ENCODE results near the gene HOXA6. TPM values are rescaled to one million over a fixed set of nuclear protein-coding genes. Genes with fewer than 3 reads are reported as not detected.
A peak's percentile ranks its signal among the peaks of the same experiment; 100 is the strongest.

Gene HOXA6
- polyA plus RNA-seq, 1 donor: 4.0 TPM

DNA sequence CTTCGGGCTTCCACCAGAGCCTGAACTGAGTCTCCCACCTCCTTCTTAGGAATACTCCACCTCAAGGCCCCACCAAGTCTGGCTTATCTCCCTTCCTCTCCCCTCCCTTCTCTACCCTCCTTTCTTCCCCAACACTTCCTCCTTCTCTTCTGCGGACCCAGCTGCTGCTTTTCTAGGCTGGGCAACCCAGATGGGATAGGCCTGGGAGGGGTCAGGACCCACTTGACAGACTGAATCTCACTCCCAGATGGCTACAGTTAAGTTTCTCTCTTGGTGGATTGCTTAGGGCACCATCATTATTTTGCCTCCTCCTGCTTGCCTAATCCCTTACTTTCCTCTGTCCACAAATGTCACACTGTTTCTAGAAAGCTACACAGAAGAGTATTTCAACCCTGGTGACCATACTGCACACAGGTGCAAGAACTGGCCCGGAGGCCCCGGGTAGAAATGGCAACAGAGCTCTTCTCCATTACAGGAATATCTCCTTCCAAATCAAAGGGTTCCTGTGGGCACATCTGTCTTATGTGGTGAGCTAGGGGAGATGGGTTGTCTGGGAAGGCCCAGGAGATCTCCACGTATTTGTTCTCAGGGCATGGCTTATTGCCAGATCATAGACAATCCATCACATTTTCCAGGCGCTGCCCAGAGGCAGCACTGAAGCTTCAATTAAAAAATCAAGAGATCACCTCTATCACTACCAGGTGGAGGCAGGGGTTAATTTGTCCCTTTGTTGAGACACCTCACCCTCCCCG, 42.6 kb upstream of the HOXA6 start:
- Histone ChIP-seq H3K27ac (ENCODE audit: low read length) (no peak overlapping the region), H3K27me3 (ENCODE audit: control insufficient read depth, insufficient read depth, low read length) (peaks cover 100% of the 10 kb centered on the region), H3K9me3 (ENCODE audit: control insufficient read depth, low read depth, low read length) (peaks cover 33% of the 10 kb centered on the region), H3K4me3 (ENCODE audit: low read length) (no peak overlapping the region), H3K4me1 (ENCODE audit: control insufficient read depth, insufficient read depth, low read length) (peaks cover 6% of the 10 kb centered on the region), H3K36me3 (ENCODE audit: control insufficient read depth, insufficient read depth, low read length) (no peaks in the 10 kb centered on the region)
- no peak for DNase-seq
- WGBS (ENCODE audit: insufficient coverage, low lambda C conversion rate): no CpG with 5 or more reads among the region's 7 CpGs

DNA sequence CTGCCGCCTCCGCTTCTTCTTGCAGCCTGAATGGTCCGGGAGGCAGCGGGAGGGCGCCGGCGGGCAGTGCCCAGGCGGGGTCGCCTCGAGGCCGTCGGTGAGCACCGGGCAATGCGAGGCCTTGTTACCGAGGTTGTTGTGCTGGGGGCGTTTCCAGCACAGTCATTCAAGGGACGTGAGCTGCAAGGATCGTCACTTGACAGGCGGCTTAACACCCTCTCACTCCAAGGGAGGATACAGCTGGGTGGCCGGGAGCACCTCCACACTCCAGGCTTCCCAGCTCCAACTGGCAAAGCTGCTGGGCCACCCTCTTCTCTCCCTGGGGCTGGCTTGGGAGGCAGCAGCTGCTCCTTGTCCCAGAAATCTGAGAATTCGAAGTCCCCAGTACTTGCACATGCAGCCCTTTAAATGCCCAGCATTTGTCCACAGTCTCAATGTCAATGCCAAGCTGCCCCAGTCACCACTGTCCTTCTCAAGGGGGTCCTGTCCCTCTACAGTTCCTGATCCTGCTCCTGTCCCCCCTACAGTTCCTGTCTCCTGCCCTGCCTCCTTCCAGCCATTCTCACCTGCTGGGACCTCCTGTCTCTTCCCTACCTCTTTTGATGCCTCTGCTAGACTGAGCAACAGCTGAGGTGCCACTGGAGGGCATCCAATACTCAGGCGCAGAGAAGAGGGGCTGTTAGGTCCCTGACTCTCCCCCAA, 41.9 kb upstream of the HOXA6 start:
- Histone ChIP-seq H3K9me3 (ENCODE audit: control insufficient read depth, low read depth, low read length) (peaks cover 39% of the 10 kb centered on the region), H3K4me1 (ENCODE audit: control insufficient read depth, insufficient read depth, low read length) (peaks cover 9% of the 10 kb centered on the region), H3K36me3 (ENCODE audit: control insufficient read depth, insufficient read depth, low read length) (no peaks in the 10 kb centered on the region), H3K27me3 (ENCODE audit: control insufficient read depth, insufficient read depth, low read length) (peaks cover 100% of the 10 kb centered on the region), H3K4me3 (ENCODE audit: low read length) (no peak overlapping the region), H3K27ac (ENCODE audit: low read length) (no peak overlapping the region)
- no CpG with 5 or more reads among the region's 22 CpGs for WGBS (ENCODE audit: insufficient coverage, low lambda C conversion rate)
- DNase-seq: no peak

DNA sequence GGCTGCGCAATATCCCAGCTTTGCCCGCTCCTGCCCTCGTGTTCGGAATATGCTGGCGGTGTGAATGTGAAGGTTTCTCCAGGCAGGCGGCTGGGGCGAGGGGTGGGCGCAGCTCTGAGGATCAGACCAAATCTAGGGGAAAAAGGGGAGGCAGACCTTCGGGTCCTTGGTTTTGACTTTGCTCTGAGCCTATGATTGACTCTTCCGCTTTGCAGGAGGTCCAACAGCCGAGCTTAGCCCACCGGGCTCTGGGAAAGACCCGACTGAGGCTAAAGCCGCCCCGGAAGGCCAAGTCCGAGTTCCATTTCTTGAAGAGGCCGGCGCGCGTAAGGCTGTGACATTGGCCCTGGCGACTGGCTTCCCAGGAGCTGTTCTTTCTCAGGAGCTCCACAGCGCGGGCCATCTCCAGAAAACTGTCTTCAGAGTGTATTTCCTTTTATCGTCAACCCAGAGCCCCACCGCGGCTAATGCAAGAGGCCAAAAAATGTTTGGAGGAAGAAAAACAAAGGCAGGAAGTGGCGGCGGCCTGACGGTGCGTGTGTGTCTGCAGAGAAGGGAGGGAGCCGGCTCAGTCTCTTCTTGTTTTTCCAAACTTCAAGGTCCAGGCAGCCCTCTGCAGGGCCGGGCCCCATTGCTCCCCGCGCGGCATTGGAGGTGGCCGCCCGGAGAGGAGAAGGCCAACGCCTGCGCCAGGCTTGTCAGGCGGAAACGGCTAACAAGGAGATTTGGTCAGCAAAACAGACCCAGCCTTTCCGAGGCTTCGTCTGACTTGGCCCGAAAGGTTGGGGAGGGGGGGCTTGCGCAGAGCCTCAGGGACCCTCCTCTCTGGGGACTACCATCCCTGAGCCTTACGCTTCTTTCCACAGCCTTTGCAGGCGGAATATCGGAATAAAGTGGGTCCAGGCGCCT, 41.1 kb upstream of the HOXA6 start:
- Histone ChIP-seq H3K27ac (ENCODE audit: low read length) (no peak overlapping the region), H3K36me3 (ENCODE audit: control insufficient read depth, insufficient read depth, low read length) (no peaks in the 10 kb centered on the region), H3K27me3 (ENCODE audit: control insufficient read depth, insufficient read depth, low read length) (peaks cover 99% of the 10 kb centered on the region), H3K4me3 (ENCODE audit: low read length) (no peak overlapping the region), H3K9me3 (ENCODE audit: control insufficient read depth, low read depth, low read length) (peaks cover 39% of the 10 kb centered on the region), H3K4me1 (ENCODE audit: control insufficient read depth, insufficient read depth, low read length) (peaks cover 13% of the 10 kb centered on the region)
- DNase-seq: no peak
- no CpG with 5 or more reads among the region's 49 CpGs for WGBS (ENCODE audit: insufficient coverage, low lambda C conversion rate)

DNA sequence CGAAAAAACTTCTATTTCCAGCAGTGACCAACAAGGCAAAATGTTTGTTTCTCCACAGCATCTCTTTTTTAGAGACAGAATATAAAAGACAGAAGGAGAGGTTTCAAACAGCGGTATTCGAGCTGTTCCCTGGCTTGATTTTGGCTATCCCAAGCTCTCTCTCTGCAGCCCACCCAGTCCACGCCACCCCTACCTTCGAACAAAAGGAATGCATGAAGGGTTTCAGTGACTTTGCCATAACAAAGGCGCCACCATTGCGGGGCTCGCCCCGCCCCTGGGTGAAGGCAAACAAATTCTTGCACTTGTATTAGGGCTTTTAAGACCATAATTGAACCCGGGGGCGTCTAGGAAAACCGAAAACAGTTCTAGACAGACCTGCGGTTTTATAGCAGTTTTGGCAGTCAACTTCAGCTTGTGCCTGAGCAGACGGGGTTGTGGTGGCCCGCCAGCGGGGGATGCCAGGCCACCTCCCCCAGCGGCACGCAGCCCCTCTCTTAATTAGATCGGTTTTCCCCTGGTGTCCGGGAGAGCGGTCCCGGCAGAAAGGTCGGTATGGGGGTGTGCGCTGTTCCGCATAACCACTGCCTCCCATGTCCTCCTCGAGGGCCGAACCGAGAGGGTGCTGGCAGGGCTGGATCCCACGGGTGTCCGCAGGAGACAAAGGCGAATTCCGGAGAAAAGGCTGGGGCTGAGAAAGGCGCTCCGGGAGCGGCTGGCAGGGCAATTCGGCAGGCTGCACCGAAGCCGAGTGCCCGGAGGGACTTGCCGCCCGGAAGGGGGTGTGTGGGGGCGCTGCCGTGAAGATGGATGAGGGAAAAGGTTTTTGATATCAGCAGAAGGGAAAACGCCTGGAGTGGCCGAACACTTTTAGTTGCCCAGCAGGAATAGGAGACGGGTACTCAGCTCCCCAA, 40.2 kb upstream of the HOXA6 start:
- Histone ChIP-seq H3K27me3 (ENCODE audit: control insufficient read depth, insufficient read depth, low read length) (peaks cover 99% of the 10 kb centered on the region), H3K4me1 (ENCODE audit: control insufficient read depth, insufficient read depth, low read length) (peaks cover 14% of the 10 kb centered on the region), H3K4me3 (ENCODE audit: low read length) (no peak overlapping the region)

DNA sequence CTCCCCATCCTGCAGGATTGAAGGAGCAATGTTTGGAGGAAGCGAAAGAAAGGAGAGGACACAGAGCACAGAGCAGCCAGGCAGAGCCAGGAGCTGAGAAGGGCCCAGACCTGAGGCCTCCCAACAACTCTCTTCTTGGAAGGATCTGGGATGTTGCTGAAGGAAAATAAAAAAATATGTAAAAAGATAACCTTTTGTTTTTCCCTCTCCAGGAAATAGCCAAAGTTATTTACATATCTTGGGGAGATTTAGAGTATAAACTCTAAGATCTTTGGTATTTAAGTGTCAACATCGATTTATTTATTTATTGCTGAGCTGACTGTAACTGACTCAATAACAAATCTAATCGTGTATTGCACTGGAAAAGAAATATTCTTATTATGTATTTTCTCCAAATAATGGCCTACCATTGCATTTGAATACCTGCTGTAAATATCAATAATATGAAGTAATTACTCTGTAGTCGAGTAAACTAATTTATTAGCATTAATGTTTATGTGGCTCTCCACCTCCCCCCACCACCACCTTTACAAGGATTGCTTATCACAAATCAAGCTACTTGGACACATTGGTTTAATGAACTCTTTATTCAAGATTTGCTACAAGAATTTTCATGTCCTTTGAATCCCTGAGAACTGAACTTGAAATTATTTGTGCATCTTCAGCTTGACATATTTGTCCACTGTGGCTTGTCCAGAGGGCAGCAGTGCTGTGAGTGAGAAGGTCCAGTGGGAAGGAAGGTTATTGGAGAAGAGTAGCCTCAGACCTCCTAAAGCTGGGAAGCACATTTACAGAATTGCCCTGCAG, 39.3 kb upstream of the HOXA6 start:
- Histone ChIP-seq H3K27ac (ENCODE audit: low read length) (no peak overlapping the region), H3K36me3 (ENCODE audit: control insufficient read depth, insufficient read depth, low read length) (no peaks in the 10 kb centered on the region), H3K4me1 (ENCODE audit: control insufficient read depth, insufficient read depth, low read length) (peaks cover 14% of the 10 kb centered on the region), H3K27me3 (ENCODE audit: control insufficient read depth, insufficient read depth, low read length) (peaks cover 99% of the 10 kb centered on the region), H3K4me3 (ENCODE audit: low read length) (no peak overlapping the region), H3K9me3 (ENCODE audit: control insufficient read depth, low read depth, low read length) (peaks cover 36% of the 10 kb centered on the region)
- 33% methylated on average over 1 of the region's 4 CpGs for WGBS (ENCODE audit: insufficient coverage, low lambda C conversion rate)
- no peak for DNase-seq

More for the DNA sequence above, 40.2 kb upstream of the HOXA6 start:
- Histone ChIP-seq H3K9me3 (ENCODE audit: control insufficient read depth, low read depth, low read length) (peaks cover 41% of the 10 kb centered on the region), H3K36me3 (ENCODE audit: control insufficient read depth, insufficient read depth, low read length) (no peaks in the 10 kb centered on the region), H3K27ac (ENCODE audit: low read length) (no peak overlapping the region)
- DNase-seq: no peak
- 0% methylated on average over 1 of the region's 46 CpGs for WGBS (ENCODE audit: insufficient coverage, low lambda C conversion rate)

DNA sequence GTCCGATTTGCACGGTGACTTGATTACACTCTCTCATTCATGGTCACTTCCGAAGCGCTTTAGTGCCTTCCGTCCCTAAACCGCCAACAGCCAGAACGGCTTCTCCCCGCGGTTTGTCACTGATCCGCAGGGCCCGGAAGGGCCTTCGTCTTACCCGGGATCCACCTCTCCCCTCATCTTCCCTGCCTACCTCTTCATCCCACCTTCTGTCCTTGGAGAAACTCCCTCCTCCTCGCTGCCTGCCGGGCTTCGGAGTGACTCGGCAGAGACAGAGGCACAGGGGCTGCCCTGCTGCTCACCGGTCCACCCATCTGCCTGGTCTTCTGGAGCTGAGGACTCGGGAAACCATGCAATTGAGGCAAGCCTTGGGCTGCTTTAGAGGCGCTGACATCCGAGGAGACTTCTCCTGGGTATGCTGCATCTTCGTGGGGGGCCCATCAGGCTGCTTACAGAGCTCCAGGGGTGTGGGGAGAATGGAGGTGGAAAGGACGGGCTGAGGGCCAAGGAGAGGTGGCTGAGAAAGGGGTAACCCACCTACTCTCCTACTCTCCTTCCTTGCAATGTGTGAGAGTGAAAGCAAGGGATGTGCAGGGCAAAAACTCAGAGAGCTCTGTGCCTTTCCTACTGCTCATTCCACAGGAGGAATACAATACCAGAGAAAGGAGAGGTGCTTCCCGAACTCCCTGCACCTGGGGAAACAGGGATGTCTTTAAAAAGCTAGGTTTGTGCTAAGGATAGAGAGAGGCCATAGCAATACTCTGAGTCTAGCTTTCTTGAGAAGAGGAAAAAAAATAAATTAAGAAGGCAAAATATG, 38.5 kb upstream of the HOXA6 start:
- no CpG with 5 or more reads among the region's 24 CpGs for WGBS (ENCODE audit: insufficient coverage, low lambda C conversion rate)
- Histone ChIP-seq H3K9me3 (ENCODE audit: control insufficient read depth, low read depth, low read length) (peaks cover 34% of the 10 kb centered on the region), H3K27ac (ENCODE audit: low read length) (no peak overlapping the region), H3K4me1 (ENCODE audit: control insufficient read depth, insufficient read depth, low read length) (peaks cover 14% of the 10 kb centered on the region), H3K27me3 (ENCODE audit: control insufficient read depth, insufficient read depth, low read length) (peaks cover 98% of the 10 kb centered on the region), H3K36me3 (ENCODE audit: control insufficient read depth, insufficient read depth, low read length) (no peaks in the 10 kb centered on the region), H3K4me3 (ENCODE audit: low read length) (no peak overlapping the region)
- no peak for DNase-seq

DNA sequence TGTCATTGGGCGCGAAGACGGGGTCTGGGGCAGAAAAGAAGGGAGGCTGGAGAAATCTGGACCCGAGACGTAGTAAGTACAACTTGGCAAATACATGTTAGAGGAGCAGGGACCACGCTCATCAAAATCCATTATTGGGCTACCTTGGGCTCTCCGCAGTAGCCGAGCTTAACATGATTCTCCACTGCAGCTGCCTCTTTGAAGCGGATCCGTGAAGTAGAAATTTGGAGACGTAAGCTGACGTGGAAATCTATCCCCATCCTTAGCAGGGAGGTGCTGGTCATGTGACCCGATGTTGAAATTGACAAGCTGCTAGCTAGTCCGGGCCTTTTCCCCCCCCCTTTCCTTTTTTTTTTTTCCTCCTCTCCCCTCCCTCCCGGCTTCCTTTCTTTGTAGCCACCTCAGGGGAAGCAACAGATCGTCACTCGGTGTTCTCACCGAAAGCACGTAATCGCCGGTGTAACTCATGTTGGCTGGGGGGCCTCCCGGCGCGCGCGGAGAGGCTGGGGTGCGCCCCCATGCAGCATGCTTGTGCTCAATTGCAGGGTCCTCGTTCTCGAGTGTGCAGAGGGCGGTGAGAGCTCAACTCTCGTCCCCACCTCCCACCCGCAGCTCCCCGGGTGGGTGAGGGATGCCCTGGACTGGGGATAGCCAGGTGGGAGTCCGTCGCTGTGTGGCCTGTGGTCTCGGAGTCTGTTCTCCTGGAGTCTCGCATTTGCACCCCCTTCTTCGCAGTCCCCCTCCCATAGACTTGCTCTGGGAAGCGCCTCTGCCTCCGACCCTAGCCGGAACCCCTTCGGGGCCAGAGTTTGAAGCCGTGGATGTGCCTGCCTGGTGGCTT, 37.7 kb upstream of the HOXA6 start, which contains the start of gene HOXA11:
HOXA11 (minus strand) TSS at position 220 of the 841 bp plus-strand sequence; CDS start at position 132, 88 bp downstream.
- peaks cover 98% of the 10 kb centered on the region for H3K27me3 ChIP-seq (ENCODE audit: control insufficient read depth, insufficient read depth, low read length)
- WGBS (ENCODE audit: insufficient coverage, low lambda C conversion rate): 0% methylated on average over 2 of the region's 43 CpGs
- DNase-seq: peak in 1 of 2 donors; percentile 20
- no peak within 1 kb of the TSS for H3K27ac ChIP-seq (ENCODE audit: low read length)
- no peaks in the 10 kb centered on the region for H3K36me3 ChIP-seq (ENCODE audit: control insufficient read depth, insufficient read depth, low read length)
- H3K4me3 ChIP-seq (ENCODE audit: low read length): no peak within 1 kb of the TSS
- peaks cover 34% of the 10 kb centered on the region for H3K9me3 ChIP-seq (ENCODE audit: control insufficient read depth, low read depth, low read length)
- peaks cover 14% of the 10 kb centered on the region for H3K4me1 ChIP-seq (ENCODE audit: control insufficient read depth, insufficient read depth, low read length)

DNA sequence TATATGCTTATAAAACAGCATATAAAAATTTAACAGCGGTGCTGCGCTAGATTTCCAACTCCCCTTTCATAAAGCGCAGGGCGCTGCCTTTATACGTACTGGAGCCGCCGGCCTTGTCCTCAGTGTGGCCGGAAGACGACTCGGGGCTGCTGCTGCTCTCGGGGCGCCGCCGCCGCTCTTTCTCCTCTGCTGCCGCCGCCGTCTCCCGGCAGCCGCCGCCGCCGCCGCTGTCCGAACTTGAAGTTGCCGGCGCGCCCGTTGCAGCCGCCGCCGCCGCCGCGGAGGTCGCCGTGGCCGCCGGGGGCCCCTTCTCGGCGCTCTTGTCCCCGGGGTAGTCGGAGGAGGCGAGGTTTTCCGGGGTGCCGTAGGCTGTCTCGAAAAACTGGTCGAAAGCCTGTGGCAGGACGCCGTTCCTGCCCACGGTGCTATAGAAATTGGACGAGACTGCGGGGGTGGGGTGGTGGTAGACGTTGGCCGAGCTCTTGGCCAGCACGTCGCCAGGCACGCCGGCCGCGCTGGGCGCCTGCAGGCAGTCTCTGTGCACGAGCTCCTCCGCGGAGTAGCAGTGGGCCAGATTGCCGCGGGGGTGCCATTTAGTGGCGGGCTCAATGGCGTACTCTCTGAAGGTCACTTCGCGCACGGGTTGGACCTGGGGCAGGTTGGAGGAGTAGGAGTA, 36.9 kb upstream of the HOXA6 start:
- Histone ChIP-seq H3K27me3 (ENCODE audit: control insufficient read depth, insufficient read depth, low read length) (peaks cover 98% of the 10 kb centered on the region), H3K4me1 (ENCODE audit: control insufficient read depth, insufficient read depth, low read length) (peaks cover 14% of the 10 kb centered on the region), H3K36me3 (ENCODE audit: control insufficient read depth, insufficient read depth, low read length) (no peaks in the 10 kb centered on the region), H3K4me3 (ENCODE audit: low read length) (no peak overlapping the region), H3K9me3 (ENCODE audit: control insufficient read depth, low read depth, low read length) (peaks cover 34% of the 10 kb centered on the region), H3K27ac (ENCODE audit: low read length) (no peak overlapping the region)
- DNase-seq: peak in 1 of 2 donors; percentile 45
- no CpG with 5 or more reads among the region's 72 CpGs for WGBS (ENCODE audit: insufficient coverage, low lambda C conversion rate)
